Measurements from ENCODE around the gene ZHX3. TPM values are rescaled to one million over a fixed set of nuclear protein-coding genes. Genes with fewer than 3 reads are reported as not detected.

The ZHX3 gene
- total and polyA plus RNA-seq, 2 donors (not counting 1 experiment from before 2014, with no cell fraction given) = 4.3 to 22.2 TPM

DNA sequence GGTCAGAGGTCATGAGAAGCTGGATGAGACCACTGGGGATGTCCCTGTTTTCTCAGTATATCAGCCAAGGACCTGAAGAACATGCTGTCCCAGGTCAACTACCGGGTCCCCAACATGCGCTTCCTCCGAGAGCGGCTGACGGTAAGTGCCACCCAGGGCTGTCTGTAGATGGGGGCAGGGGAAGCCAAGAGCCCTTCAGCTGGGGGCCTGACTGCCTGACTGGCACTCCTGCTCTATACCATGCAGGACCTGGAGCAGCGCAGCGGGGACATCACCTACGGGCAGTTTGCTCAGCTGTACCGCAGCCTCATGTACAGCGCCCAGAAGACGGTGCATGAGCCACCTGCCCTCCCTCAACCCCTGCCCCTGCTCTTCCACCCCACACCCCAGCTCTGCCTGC is 155.1 kb downstream of the ZHX3 start:
- peaks cover 14 to 32% of the 10 kb centered on the region in 2 donors for H3K4me1 ChIP-seq (ENCODE audit: control insufficient read depth in 2 of 2, insufficient read depth in 2 of 2, low read length in 2 of 2)
- H3K9me3 ChIP-seq (ENCODE audit: control extremely low read depth in 1 of 3, control insufficient read depth in 2 of 3, insufficient read depth in 1 of 3, low read length in 2 of 3) = no peaks in the 10 kb centered on the region
- H2AFZ ChIP-seq (ENCODE audit: insufficient read depth, low read depth, low read length, poor library complexity, severe bottlenecking) = no peak overlapping the region
- H3K27me3 ChIP-seq (replicated peaks in 1 of 4; ENCODE audit: control extremely low read depth in 1 of 4, control insufficient read depth in 3 of 4, insufficient read depth in 4 of 4, low read length in 3 of 4) = peaks cover 0 to 9% (median under 1%) of the 10 kb centered on the region in 4 experiments
- CTCF ChIA-PET = interaction anchor here (0.5 to 7.3 kb wide), 2 partner anchors 9 to 176 kb away, joined by 3 to 64 read pairs; no protein-coding TSS in a partner anchor
- H3K9ac ChIP-seq (ENCODE audit: low read length) = no peak overlapping the region
- ATAC-seq (ENCODE audit: low read depth) = no peak
- intact Hi-C loops (cut with micrococcal nuclease) = no loop called here
- H3K79me2 ChIP-seq (ENCODE audit: control insufficient read depth, insufficient read depth, low read length) = peaks cover 22% of the 10 kb centered on the region
- H3K4me3 ChIP-seq (ENCODE audit: control extremely low read depth in 1 of 5, extremely low read depth in 1 of 5, insufficient read depth in 1 of 5, low read depth in 2 of 5, low read length in 4 of 5) = no peak overlapping the region
- POLR2A ChIA-PET = no interaction called here
- no peak overlapping the region for H3K27ac Mint-ChIP-seq
- 100% methylated on average over 11 of the region's 11 CpGs for WGBS (ENCODE audit: insufficient coverage)
- TF ChIP-seq, protein P1, sequence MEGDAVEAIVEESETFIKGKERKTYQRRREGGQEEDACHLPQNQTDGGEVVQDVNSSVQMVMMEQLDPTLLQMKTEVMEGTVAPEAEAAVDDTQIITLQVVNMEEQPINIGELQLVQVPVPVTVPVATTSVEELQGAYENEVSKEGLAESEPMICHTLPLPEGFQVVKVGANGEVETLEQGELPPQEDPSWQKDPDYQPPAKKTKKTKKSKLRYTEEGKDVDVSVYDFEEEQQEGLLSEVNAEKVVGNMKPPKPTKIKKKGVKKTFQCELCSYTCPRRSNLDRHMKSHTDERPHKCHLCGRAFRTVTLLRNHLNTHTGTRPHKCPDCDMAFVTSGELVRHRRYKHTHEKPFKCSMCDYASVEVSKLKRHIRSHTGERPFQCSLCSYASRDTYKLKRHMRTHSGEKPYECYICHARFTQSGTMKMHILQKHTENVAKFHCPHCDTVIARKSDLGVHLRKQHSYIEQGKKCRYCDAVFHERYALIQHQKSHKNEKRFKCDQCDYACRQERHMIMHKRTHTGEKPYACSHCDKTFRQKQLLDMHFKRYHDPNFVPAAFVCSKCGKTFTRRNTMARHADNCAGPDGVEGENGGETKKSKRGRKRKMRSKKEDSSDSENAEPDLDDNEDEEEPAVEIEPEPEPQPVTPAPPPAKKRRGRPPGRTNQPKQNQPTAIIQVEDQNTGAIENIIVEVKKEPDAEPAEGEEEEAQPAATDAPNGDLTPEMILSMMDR (IDR thresholded peaks at IDR 0.05) = no peak
- TF ChIP-seq EZH2 (IDR thresholded peaks at IDR 0.05; ENCODE audit: borderline replicate concordance, insufficient read depth, low read depth, low read length, poor library complexity, severe bottlenecking) = no peak
- no peak for DNase-seq
- H3K9me3 Mint-ChIP-seq (ENCODE audit: insufficient read depth) = no peaks in the 10 kb centered on the region
- H3K4me1 Mint-ChIP-seq = peaks cover 29% of the 10 kb centered on the region
- H3K4me3 Mint-ChIP-seq = no peak overlapping the region
- H3K27ac ChIP-seq (ENCODE audit: low read length in 2 of 2) = no peak overlapping the region
- peaks cover 22% of the 10 kb centered on the region for H4K20me1 ChIP-seq (ENCODE audit: control insufficient read depth, insufficient read depth, low read length, poor library complexity, severe bottlenecking)
- H3K4me2 ChIP-seq (replicated peaks; ENCODE audit: low read depth, low read length, poor library complexity, severe bottlenecking) = no peak overlapping the region
- H3K27me3 Mint-ChIP-seq = no peaks in the 10 kb centered on the region
- H3K36me3 ChIP-seq (replicated peaks in 1 of 2; ENCODE audit: control extremely low read depth in 1 of 2, control insufficient read depth in 1 of 2, extremely low read depth in 1 of 2, insufficient read depth in 2 of 2, low read length in 1 of 2) = peaks cover 0 to 67% of the 10 kb centered on the region in 2 experiments

DNA sequence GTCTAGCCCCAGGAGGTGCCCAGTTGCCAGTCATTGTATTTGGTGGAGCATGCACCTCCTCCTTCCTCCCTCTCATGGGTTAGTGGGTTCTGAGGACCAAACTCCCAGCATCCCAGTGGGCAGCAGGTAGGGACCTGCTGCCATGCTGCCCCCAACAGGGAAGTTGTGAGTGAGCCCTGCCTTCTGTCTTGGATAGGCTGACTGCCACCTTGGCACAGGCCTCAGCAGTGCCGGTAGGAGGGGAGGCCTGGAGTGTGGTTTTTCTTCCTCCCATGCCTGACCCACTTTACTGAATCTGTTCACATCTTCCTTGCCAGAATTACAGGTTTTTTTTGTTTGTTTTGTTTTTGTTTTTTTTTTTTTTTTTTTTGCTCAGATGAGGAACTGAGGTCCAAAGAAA is 155.6 kb downstream of the ZHX3 start:
- H3K27ac Mint-ChIP-seq = no peak overlapping the region

More for the DNA sequence above, 155.6 kb downstream of the ZHX3 start:
- H2AFZ ChIP-seq (ENCODE audit: insufficient read depth, low read depth, low read length, poor library complexity, severe bottlenecking) = no peak overlapping the region
- no peak for TF ChIP-seq EZH2 (IDR thresholded peaks at IDR 0.05; ENCODE audit: borderline replicate concordance, insufficient read depth, low read depth, low read length, poor library complexity, severe bottlenecking)
- TF ChIP-seq, protein P1 (IDR thresholded peaks at IDR 0.05) = no peak
- H3K36me3 ChIP-seq (replicated peaks in 1 of 2; ENCODE audit: control extremely low read depth in 1 of 2, control insufficient read depth in 1 of 2, extremely low read depth in 1 of 2, insufficient read depth in 2 of 2, low read length in 1 of 2) = peaks cover 0 to 62% of the 10 kb centered on the region in 2 experiments
- ChIA-PET POLR2A (no interaction called here), CTCF (interaction anchor here (7.3 kb wide), 1 partner anchor 10 kb away, joined by 64 read pairs; no protein-coding TSS in a partner anchor)
- H3K4me3 Mint-ChIP-seq = no peak overlapping the region
- intact Hi-C loops (cut with micrococcal nuclease) = no loop called here
- H3K27me3 ChIP-seq (replicated peaks in 1 of 4; ENCODE audit: control extremely low read depth in 1 of 4, control insufficient read depth in 3 of 4, insufficient read depth in 4 of 4, low read length in 3 of 4) = peaks cover 0 to 9% (median under 1%) of the 10 kb centered on the region in 4 experiments
- H3K4me1 Mint-ChIP-seq = peaks cover 30% of the 10 kb centered on the region
- DNase-seq (no peak), ATAC-seq (ENCODE audit: low read depth) (no peak)
- H3K9ac ChIP-seq (ENCODE audit: low read length) = no peak overlapping the region
- WGBS (ENCODE audit: insufficient coverage) = no CpG with 5 or more reads among the region's 1 CpG
- H3K79me2 ChIP-seq (ENCODE audit: control insufficient read depth, insufficient read depth, low read length) = peaks cover 22% of the 10 kb centered on the region
- peaks cover 19 to 32% of the 10 kb centered on the region in 2 donors for H3K4me1 ChIP-seq (ENCODE audit: control insufficient read depth in 2 of 2, insufficient read depth in 2 of 2, low read length in 2 of 2)
- H3K4me3 ChIP-seq (ENCODE audit: control extremely low read depth in 1 of 5, extremely low read depth in 1 of 5, insufficient read depth in 1 of 5, low read depth in 2 of 5, low read length in 4 of 5) = no peak overlapping the region
- no peak overlapping the region for H3K4me2 ChIP-seq (replicated peaks; ENCODE audit: low read depth, low read length, poor library complexity, severe bottlenecking)
- H3K9me3 Mint-ChIP-seq (ENCODE audit: insufficient read depth) = no peaks in the 10 kb centered on the region
- no peak overlapping the region for H3K27ac ChIP-seq (ENCODE audit: low read length in 2 of 2)
- peaks cover 22% of the 10 kb centered on the region for H4K20me1 ChIP-seq (ENCODE audit: control insufficient read depth, insufficient read depth, low read length, poor library complexity, severe bottlenecking)
- H3K9me3 ChIP-seq (ENCODE audit: control extremely low read depth in 1 of 3, control insufficient read depth in 2 of 3, insufficient read depth in 1 of 3, low read length in 2 of 3) = no peaks in the 10 kb centered on the region
- H3K27me3 Mint-ChIP-seq = no peaks in the 10 kb centered on the region

Data from B cell (primary cell).